PC-3 (cell line): Measurements from ENCODE around the gene MYLK4.

ENCODE experiments used
- EZH2 ChIP-seq: fragments of 300-600 bp; sonication (generic); IDR thresholded peaks from one replicate; pipeline ENCODE4 v1.6.1; 2017; ENCODE audit warnings: antibody characterized with exemption, mild to moderate bottlenecking, low read length; ENCODE audit not compliant: unreplicated experiment
- TF ChIP-seq, protein P1 (sequence below): fragments of 300-600 bp; sonication (generic); conservative IDR thresholded peaks from 2 replicates; pipeline ENCODE4 v1.5.1; 2017; ENCODE audit warnings: antibody characterized with exemption, low read depth, mild to moderate bottlenecking, low read length

DNA sequence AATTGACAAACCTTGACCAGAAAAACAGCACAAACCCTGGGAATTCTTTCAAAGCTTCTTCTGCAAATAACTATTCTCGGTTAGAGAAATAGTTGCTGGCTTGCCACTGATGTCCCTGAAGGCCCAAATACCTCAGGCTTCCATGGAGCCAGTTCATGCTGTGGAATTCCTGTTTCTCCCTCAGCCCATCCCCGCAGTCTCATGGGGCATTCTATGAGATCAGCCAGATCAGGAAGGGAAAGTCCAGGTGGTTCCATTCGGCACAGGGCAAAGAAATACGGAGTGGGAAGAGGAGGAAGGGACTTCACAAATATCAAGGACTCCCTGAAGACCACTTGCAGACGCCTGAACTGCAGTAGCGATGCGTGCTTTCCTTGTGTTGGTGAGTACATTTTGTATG is 63.3 kb downstream of the MYLK4 start:
- TF ChIP-seq, protein P1, sequence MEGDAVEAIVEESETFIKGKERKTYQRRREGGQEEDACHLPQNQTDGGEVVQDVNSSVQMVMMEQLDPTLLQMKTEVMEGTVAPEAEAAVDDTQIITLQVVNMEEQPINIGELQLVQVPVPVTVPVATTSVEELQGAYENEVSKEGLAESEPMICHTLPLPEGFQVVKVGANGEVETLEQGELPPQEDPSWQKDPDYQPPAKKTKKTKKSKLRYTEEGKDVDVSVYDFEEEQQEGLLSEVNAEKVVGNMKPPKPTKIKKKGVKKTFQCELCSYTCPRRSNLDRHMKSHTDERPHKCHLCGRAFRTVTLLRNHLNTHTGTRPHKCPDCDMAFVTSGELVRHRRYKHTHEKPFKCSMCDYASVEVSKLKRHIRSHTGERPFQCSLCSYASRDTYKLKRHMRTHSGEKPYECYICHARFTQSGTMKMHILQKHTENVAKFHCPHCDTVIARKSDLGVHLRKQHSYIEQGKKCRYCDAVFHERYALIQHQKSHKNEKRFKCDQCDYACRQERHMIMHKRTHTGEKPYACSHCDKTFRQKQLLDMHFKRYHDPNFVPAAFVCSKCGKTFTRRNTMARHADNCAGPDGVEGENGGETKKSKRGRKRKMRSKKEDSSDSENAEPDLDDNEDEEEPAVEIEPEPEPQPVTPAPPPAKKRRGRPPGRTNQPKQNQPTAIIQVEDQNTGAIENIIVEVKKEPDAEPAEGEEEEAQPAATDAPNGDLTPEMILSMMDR: no peak
- no peak for TF ChIP-seq EZH2
